SK-N-MC (cell line): ENCODE results near the gene PCBD1.

Experiments used
- EZH2 ChIP-seq: fragments of 200-600 bp; sonication (generic); IDR thresholded peaks from one replicate; pipeline ENCODE4 v1.6.1; 2017; ENCODE audit warnings: antibody characterized with exemption
- FOXP2 ChIP-seq: optimal IDR thresholded peaks from 2 replicates; pipeline ENCODE3; 2011; ENCODE audit warnings: mild to moderate bottlenecking, moderate library complexity; ENCODE audit not compliant: insufficient read depth; ENCODE audit errors: extremely low read length, control extremely low read depth
- POLR2AphosphoS5 ChIP-seq: IDR thresholded peaks from 2 replicates; pipeline ENCODE4 v1.6.1; 2012; ENCODE audit warnings: mild to moderate bottlenecking, low read depth, low read length, borderline replicate concordance

DNA sequence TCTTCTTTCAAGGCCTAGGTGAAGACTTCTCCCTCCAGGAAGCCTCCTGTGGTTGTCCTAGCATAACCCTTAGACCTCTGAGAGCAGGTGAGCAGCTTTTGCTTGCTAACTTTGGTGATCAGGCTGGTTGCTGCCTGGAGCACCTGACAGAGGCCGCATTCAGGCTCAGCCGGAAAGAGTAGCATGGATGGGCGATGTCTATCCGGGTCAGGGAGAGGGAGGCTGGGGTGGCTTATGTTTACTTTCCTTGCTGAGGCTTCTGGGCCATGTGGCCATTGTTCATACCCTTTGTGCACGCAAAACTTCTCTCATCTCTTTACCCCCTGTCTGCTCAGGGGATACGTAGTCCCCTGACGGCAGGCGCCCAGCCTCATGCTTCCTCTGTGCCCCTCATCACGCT, 27.4 kb upstream of the PCBD1 start:
- TF ChIP-seq EZH2: no peak
- no peak for TF ChIP-seq POLR2AphosphoS5
- no peak for TF ChIP-seq FOXP2
